ENCODE data around the gene PRPF39. TPM values are rescaled to one million over a fixed set of nuclear protein-coding genes. Genes with fewer than 3 reads are reported as not detected.

Gene PRPF39
- total RNA-seq, 1 donor from 2014 or later, result 31.3 TPM

DNA sequence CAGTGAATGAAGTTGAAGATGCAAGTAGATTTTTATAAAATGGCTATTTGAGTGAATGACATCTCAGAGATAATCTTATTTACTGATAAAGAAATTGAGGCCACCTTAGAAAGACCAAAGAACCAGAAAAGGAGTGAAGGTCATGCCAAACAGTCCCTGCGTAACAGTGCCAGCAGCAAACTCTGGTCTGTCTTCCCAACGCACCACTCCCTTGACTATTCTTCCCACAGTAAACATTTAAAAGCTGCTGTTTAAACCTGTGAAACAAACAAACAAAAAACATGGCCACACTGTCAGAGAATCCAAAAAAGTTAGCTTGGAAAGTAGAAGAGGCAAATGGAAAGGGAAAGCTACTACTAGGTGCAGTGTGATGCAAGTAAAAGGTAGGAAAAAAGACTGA lies 1.5 kb upstream of the PRPF39 start:
- intact Hi-C loops (cut with DNase I), result no loop called here
- Histone ChIP-seq H3K4me3 (no peak overlapping the region), H3K4me1 (peaks cover 20% of the 10 kb centered on the region), H3K36me3 (no peaks in the 10 kb centered on the region), H3K27me3 (no peaks in the 10 kb centered on the region), H3K9me3 (no peaks in the 10 kb centered on the region), H3K27ac (no peak overlapping the region)
- TF ChIP-seq, protein P1, sequence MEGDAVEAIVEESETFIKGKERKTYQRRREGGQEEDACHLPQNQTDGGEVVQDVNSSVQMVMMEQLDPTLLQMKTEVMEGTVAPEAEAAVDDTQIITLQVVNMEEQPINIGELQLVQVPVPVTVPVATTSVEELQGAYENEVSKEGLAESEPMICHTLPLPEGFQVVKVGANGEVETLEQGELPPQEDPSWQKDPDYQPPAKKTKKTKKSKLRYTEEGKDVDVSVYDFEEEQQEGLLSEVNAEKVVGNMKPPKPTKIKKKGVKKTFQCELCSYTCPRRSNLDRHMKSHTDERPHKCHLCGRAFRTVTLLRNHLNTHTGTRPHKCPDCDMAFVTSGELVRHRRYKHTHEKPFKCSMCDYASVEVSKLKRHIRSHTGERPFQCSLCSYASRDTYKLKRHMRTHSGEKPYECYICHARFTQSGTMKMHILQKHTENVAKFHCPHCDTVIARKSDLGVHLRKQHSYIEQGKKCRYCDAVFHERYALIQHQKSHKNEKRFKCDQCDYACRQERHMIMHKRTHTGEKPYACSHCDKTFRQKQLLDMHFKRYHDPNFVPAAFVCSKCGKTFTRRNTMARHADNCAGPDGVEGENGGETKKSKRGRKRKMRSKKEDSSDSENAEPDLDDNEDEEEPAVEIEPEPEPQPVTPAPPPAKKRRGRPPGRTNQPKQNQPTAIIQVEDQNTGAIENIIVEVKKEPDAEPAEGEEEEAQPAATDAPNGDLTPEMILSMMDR (IDR thresholded peaks at IDR 0.05), result no peak
- no peak for DNase-seq
- no peak for ATAC-seq

DNA sequence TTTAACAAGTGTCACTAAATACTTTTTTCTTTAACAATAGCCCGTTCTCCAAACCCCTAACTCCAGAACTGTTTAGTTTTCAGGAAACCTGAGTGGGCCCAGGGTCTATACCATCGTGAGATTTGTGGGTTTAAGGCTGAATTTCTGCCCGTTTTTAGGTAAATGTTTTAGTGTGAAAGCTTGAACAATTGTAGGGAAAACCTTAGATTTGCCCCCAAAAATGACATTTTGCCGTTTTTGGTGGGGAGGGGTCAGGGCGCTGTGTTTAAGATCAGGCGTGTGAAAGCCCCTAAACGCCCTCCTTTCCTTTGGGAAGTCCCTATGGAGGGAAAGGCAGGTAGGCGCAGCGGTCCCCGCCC lies 320 bp upstream of the PRPF39 start:
- intact Hi-C loops (cut with DNase I), result no loop called here
- DNase-seq, result no peak

DNA sequence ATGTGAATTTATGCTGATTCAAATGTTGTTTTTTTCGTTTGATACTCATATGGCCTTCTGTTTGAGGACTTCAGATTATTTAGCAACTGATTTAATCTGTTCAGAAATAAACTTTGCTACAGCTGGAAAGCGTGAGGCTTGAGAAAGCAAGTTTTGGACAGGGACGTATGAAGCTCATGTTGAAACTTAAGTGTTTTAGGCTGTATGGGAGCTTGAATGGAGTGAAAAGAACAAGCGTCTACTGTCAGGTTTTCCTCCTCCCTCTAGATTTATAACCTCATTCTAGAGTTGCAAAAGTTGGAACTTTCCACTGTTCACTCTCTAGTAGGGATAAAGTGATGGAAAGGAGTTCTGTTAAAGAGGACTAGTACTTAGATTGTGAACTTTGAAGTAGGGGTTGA lies 1.0 kb downstream of the PRPF39 start:
- peak overlapping the region; percentile 85 for H3K27ac ChIP-seq
- intact Hi-C loops (cut with DNase I), result no loop called here
- H3K27me3 ChIP-seq, result no peaks in the 10 kb centered on the region
- ATAC-seq (no peak), DNase-seq (no peak)
- peaks cover 28% of the 10 kb centered on the region for H3K4me1 ChIP-seq
- no peaks in the 10 kb centered on the region for H3K9me3 ChIP-seq
- TF ChIP-seq, protein P1 (IDR thresholded peaks at IDR 0.05), result no peak
- no peaks in the 10 kb centered on the region for H3K36me3 ChIP-seq
- H3K4me3 ChIP-seq, result peak overlapping the region; percentile 75

More for the DNA sequence above, 320 bp upstream of the PRPF39 start:
- TF ChIP-seq, protein P1 (IDR thresholded peaks at IDR 0.05), result no peak
- no peaks in the 10 kb centered on the region for H3K36me3 ChIP-seq
- H3K4me1 ChIP-seq, result peaks cover 27% of the 10 kb centered on the region
- no peaks in the 10 kb centered on the region for H3K9me3 ChIP-seq
- no peak for ATAC-seq
- H3K27ac ChIP-seq, result peak overlapping the region; percentile 85
- peak overlapping the region; percentile 75 for H3K4me3 ChIP-seq
- H3K27me3 ChIP-seq, result no peaks in the 10 kb centered on the region

DNA sequence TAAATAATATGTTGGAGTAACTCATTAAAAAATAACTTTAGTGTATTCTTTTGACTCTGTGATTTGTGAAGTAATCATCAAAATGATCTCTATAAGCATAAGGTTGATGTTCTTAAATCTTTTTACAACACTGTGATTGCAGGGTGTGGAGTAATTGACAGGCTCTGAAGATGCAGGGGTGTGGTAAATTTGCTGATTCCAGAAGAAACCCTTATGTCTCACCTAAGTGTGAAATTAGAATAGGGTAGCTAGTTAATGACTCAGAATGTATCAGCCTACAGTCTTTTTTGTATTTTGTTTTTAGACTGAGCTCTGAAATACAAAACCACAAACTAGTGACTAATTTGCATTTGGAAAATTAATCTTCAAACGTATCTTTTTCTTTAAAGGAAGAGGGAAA lies 5.9 kb downstream of the PRPF39 start:
- no peak for DNase-seq
- H3K27ac ChIP-seq, result no peak overlapping the region
- H3K27me3 ChIP-seq, result no peaks in the 10 kb centered on the region
- peaks cover 28% of the 10 kb centered on the region for H3K4me1 ChIP-seq
- no peak overlapping the region for H3K4me3 ChIP-seq
- TF ChIP-seq, protein P1 (IDR thresholded peaks at IDR 0.05), result no peak
- H3K36me3 ChIP-seq, result peaks cover 1% of the 10 kb centered on the region
- intact Hi-C loops (cut with DNase I), result no loop called here
- no peak for ATAC-seq
- no peaks in the 10 kb centered on the region for H3K9me3 ChIP-seq

DNA sequence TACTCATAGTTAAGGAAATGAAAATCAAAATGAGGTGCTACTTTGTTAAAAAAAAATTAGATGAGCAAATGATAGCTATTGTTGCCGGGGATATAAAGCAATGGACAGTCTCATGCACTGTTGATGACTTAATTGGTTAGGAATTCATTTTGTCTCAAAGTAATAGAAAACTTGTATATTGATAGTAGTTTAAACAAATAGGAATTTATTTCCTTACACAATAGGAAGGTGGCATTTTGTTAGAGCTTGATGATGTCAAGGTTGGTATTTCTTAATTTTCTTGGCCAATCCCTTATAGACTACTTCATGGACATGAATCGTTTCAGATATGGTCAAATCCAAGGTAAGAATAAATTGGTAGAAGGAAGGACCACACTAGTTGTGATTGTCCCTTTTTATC lies 7.8 kb downstream of the PRPF39 start:
- H3K4me1 ChIP-seq, result peaks cover 12% of the 10 kb centered on the region
- H3K27me3 ChIP-seq, result no peaks in the 10 kb centered on the region
- no peak overlapping the region for H3K27ac ChIP-seq
- DNase-seq (no peak), ATAC-seq (no peak)
- no peak overlapping the region for H3K4me3 ChIP-seq
- TF ChIP-seq, protein P1 (IDR thresholded peaks at IDR 0.05), result no peak
- peaks cover 20% of the 10 kb centered on the region for H3K36me3 ChIP-seq
- intact Hi-C loops (cut with DNase I), result no loop called here
- no peaks in the 10 kb centered on the region for H3K9me3 ChIP-seq

DNA sequence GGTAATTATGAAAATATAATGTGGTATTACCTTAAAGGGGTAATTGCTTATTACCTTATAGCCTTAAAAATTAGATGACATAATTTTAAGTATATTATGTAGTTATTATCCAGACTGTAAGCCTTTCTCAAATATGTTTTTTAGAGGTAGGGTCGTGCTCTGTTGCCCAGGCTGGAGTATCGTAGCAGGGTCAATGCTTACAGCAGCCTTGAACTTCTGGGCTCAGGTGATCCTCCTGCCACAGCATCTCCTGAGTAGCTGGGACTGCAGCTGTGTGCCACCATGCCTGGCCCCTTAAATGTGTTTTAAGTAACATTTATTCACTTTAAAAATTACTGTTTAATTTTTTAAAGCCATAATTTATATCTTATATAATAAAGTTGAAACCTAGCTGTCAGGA lies 10.4 kb downstream of the PRPF39 start:
- DNase-seq, result no peak
- Histone ChIP-seq H3K4me1 (no peaks in the 10 kb centered on the region), H3K27me3 (no peaks in the 10 kb centered on the region), H3K27ac (no peak overlapping the region), H3K36me3 (peaks cover 46% of the 10 kb centered on the region), H3K9me3 (no peaks in the 10 kb centered on the region), H3K4me3 (no peak overlapping the region)
- TF ChIP-seq, protein P1 (IDR thresholded peaks at IDR 0.05), result no peak
- intact Hi-C loops (cut with DNase I), result no loop called here
- no peak for ATAC-seq

All from upper lobe of right lung (tissue), 1 donor.